Endothelial cell of umbilical vein (primary cell): ENCODE measurements around the gene ZNF485.

ENCODE experiments used
- CTCF ChIP-seq, 2 donors: IDR thresholded peaks; 1 replicate in 1 of 2; 2 replicates in 1 of 2; pipeline ENCODE4 v1.5.1; 2011; ENCODE audit warnings: low read length in 2 of 2, mild to moderate bottlenecking in 2 of 2, moderate library complexity in 2 of 2, control low read depth in 1 of 2, inconsistent platforms in 1 of 2, low read depth in 1 of 2; ENCODE audit not compliant: insufficient read depth in 1 of 2; ENCODE audit errors: extremely low read depth in 1 of 2
- EZH2 ChIP-seq: IDR thresholded peaks from 2 replicates; pipeline ENCODE4 v1.6.1; 2012; ENCODE audit warnings: borderline replicate concordance, low read depth, mild to moderate bottlenecking, moderate library complexity, low read length, inconsistent platforms; ENCODE audit not compliant: severe bottlenecking
- MAX ChIP-seq: IDR thresholded peaks from 2 replicates; pipeline ENCODE4 v1.6.1; 2011; ENCODE audit not compliant: insufficient read depth, insufficient read length
- POLR2A ChIP-seq: IDR thresholded peaks from 2 replicates; pipeline ENCODE4 v1.6.1; 2012; ENCODE audit warnings: low read depth, mild to moderate bottlenecking, control low read depth, low read length
- POLR2AphosphoS5 ChIP-seq: IDR thresholded peaks from 2 replicates; pipeline ENCODE4 v1.6.1; 2012; ENCODE audit warnings: low read depth, mild to moderate bottlenecking, control low read depth, low read length, moderate library complexity; ENCODE audit not compliant: insufficient read depth

- TF ChIP-seq MAX (peak; percentile 75), CTCF (IDR thresholded peaks at IDR 0.05; ENCODE audit: extremely low read depth in 1 of 2, insufficient read depth in 1 of 2, low read depth in 1 of 2, low read length in 2 of 2) (no peak), POLR2A (peak; percentile 60), EZH2 (no peak), POLR2AphosphoS5 (peak; percentile 53)
Observed at GRCh38 chr10:43606323-43607198, at the start of gene ZNF485.
